HEK293T (cell line): ENCODE measurements around the gene AFAP1L2.

Experiments
- ARNT ChIP-seq: fragments of 450-650 bp; IDR thresholded peaks from 2 replicates; pipeline ENCODE4 v1.6.1; 2017; ENCODE audit warnings: mild to moderate bottlenecking
- BHLHE40 ChIP-seq: fragments of 450-650 bp; IDR thresholded peaks from 2 replicates; pipeline ENCODE4 v1.6.1; 2016; ENCODE audit warnings: mild to moderate bottlenecking, moderate library complexity, borderline replicate concordance
- FOXA1 ChIP-seq: fragments of 450-650 bp; IDR thresholded peaks from 2 replicates; pipeline ENCODE4 v1.6.1; 2016; ENCODE audit warnings: mild to moderate bottlenecking
- FOXK2 ChIP-seq: fragments of 450-650 bp; IDR thresholded peaks from 2 replicates; pipeline ENCODE4 v1.6.1; 2016; ENCODE audit warnings: mild to moderate bottlenecking
- FOXM1 ChIP-seq: fragments of 450-650 bp; IDR thresholded peaks from 2 replicates; pipeline ENCODE4 v1.6.1; 2017; ENCODE audit warnings: mild to moderate bottlenecking, borderline replicate concordance
- HDGF ChIP-seq: fragments of 450-650 bp; IDR thresholded peaks from 2 replicates; pipeline ENCODE4 v1.6.1; 2017; ENCODE audit warnings: antibody characterized with exemption, borderline replicate concordance
- L3MBTL2 ChIP-seq: fragments of 450-650 bp; conservative IDR thresholded peaks from 2 replicates; pipeline ENCODE4 v1.6.1; 2016; ENCODE audit warnings: mild to moderate bottlenecking
- LEF1 ChIP-seq: fragments of 450-650 bp; IDR thresholded peaks from 2 replicates; pipeline ENCODE4 v1.6.1; 2017; ENCODE audit warnings: mild to moderate bottlenecking, borderline replicate concordance
- NFRKB ChIP-seq: fragments of 450-650 bp; IDR thresholded peaks from 2 replicates; pipeline ENCODE4 v1.6.1; 2016; ENCODE audit warnings: mild to moderate bottlenecking, moderate library complexity
- SP1 ChIP-seq: fragments of 450-650 bp; IDR thresholded peaks from 2 replicates; pipeline ENCODE4 v1.6.1; 2017
- SUZ12 ChIP-seq: fragments of 450-650 bp; IDR thresholded peaks from 2 replicates; pipeline ENCODE4 v1.6.1; 2016; ENCODE audit warnings: mild to moderate bottlenecking
- TARDBP ChIP-seq: fragments of 450-650 bp; IDR thresholded peaks from 2 replicates; pipeline ENCODE4 v1.6.1; 2016
- TF ChIP-seq, protein P1 (sequence below): fragments of 450-650 bp; IDR thresholded peaks from 2 replicates; pipeline ENCODE4 v1.6.1; 2016

DNA sequence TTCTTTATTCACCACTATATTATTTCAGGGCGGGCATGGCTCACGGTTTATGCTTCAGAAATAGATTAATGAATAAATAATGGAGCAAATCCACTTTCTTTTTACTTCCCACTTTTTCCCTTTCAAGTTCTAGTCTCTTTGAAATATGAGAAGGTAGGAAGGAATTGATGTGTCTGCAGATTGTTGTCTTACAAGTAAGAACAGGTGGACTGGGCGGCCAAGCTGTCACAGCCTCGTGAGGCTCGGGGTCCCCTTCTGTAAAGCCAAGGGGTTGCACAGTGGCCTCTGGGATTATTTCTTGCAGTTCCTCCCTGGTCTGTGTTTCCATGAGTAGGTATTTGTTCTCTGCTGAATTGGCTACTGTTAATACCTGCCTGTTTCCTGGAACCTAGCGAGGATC, 154.1 kb downstream of the AFAP1L2 start:
- TF ChIP-seq SUZ12 = no peak
- no peak for TF ChIP-seq NFRKB
- TF ChIP-seq TARDBP = no peak
- TF ChIP-seq BHLHE40 = no peak
- no peak for TF ChIP-seq SP1
- no peak for TF ChIP-seq L3MBTL2
- TF ChIP-seq, protein P1, sequence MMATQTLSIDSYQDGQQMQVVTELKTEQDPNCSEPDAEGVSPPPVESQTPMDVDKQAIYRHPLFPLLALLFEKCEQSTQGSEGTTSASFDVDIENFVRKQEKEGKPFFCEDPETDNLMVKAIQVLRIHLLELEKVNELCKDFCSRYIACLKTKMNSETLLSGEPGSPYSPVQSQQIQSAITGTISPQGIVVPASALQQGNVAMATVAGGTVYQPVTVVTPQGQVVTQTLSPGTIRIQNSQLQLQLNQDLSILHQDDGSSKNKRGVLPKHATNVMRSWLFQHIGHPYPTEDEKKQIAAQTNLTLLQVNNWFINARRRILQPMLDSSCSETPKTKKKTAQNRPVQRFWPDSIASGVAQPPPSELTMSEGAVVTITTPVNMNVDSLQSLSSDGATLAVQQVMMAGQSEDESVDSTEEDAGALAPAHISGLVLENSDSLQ = no peak
- TF ChIP-seq FOXA1 = no peak
- TF ChIP-seq ARNT = no peak
- TF ChIP-seq HDGF = no peak
- no peak for TF ChIP-seq LEF1
- TF ChIP-seq FOXM1 = no peak
- TF ChIP-seq FOXK2 = no peak
